GM18508 (cell line): ENCODE results near the gene NXNL2.

ENCODE experiments used
- ATAC-seq: cut with Tn5 transposase; IDR thresholded peaks from one replicate; pipeline ENCODE4 v1.9.1; 2021; ENCODE audit warnings: moderate number of reproducible peaks; ENCODE audit not compliant: insufficient read depth, unreplicated experiment

Gene NXNL2

GRCh38 chr9:88577256-88578120 is 42.5 kb downstream of the NXNL2 start:
- ATAC-seq = no peak

GRCh38 chr9:88578121-88579049 is 43.4 kb downstream of the NXNL2 start:
- ATAC-seq = no peak

DNA sequence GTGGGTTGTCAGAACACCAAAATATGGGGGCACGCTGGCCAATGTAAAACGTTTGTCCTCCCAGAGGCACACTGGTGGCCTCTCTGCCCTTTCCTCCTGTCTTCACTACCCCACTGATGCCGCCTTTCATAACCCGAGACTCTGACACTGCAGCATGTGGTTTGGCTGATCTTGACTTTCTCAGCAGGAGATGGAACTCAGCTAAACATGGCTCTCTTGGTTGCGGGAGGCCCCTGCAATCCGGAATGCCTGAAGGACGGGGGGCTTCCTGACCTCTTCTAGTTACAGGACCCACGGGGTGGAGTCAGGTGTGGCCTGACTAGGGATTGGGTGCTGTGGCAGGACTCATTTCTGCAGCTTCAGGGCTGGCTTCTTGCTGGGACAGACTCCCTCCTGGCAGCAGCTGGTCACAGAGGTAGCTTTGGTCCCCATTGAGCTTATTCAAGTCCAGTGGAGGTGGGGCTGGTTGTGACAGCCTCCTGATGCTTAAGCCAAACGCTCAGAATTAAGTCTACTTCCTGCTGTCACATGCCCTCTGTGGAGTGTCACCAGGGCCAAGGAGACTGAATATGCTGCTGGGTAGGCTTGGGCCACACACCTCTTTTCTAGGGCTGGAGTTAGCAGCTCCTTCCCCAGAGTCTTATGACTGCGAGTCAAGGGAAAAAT is 44.2 kb downstream of the NXNL2 start:
- no peak for ATAC-seq

DNA sequence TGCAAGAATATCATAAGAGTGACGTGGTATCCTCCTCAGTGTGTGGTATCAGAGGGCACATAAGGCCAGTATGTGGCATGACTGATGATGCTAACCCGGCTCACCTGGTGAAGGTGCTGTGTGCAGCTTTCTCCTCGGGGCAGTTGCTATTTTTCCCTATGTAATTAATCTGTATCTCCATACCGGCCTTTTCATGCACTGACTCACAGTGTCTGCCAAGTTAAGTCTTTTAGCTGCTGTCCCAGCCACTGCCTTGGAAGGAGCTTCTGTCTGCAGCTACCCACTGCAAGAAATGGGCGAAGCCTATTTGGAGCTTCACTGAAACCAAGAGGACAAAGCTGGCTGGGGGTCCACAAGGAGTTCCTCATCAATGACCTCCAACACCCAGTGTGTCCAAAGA is 46.0 kb downstream of the NXNL2 start:
- no peak for ATAC-seq

- no peak for ATAC-seq
Measured at GRCh38 chr9:88583901-88584596, 49.1 kb downstream of the NXNL2 start.

DNA sequence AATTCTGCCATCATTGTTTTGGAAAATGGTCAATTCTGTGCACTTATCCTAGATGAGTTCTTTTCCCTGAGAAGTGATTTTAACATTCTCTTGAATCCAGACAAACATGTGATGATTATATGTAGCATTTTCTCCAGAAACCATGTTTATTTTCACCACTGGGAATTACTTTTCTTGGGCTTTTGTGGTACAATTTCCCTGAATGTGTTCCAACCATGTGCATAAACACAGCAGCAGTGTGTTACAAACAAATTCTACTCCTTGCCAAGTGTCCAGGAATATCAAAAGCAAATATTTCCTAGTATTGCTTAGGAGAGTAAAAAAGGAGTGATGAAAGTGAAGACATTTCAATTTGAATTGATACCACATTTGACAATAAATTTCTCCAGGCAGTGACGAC is 50.4 kb downstream of the NXNL2 start:
- no peak for ATAC-seq

DNA sequence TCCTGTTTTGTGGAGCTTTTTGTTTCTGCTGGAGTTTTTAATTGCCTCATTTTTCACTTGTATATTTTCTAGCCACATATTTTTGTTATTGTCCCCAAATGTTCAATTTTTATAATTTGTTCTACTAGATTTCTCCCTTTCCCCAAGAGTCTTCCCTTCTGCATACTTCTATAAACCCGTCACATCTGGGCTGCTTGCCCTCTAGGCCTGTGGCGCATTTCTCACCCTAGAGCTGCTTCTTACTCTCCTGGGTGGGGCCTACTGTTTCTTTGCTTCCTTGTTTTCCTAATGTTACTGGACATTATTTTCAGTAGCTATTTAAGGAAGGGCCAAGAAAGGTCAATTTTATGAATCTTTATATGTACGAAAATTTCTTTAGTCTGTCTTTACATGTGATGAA is 51.5 kb downstream of the NXNL2 start:
- no peak for ATAC-seq

DNA sequence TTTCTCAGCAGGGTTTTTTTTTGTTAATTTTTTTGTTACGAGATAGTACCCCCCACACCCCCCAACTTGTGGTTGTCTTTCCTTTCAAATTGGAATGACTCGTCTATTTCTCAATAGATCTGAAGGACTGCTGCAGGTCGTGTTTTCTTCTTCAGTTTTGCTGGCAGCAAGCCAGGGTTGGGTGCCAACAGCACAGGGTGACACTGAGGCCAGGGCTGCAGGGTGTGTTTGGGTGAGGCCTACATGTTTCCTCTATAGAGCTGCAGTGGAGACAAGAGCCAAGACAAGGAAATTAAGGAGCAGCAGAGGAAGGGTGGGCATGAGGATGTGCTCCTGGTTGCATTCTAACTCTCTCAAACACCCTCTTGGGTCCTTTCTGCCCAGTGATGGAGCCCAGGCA is 52.2 kb downstream of the NXNL2 start:
- no peak for ATAC-seq

- ATAC-seq = no peak
Measured at GRCh38 chr9:88587885-88588649, 53.1 kb downstream of the NXNL2 start.

GRCh38 chr9:88589656-88590055 is 54.7 kb downstream of the NXNL2 start:
- no peak for ATAC-seq

DNA sequence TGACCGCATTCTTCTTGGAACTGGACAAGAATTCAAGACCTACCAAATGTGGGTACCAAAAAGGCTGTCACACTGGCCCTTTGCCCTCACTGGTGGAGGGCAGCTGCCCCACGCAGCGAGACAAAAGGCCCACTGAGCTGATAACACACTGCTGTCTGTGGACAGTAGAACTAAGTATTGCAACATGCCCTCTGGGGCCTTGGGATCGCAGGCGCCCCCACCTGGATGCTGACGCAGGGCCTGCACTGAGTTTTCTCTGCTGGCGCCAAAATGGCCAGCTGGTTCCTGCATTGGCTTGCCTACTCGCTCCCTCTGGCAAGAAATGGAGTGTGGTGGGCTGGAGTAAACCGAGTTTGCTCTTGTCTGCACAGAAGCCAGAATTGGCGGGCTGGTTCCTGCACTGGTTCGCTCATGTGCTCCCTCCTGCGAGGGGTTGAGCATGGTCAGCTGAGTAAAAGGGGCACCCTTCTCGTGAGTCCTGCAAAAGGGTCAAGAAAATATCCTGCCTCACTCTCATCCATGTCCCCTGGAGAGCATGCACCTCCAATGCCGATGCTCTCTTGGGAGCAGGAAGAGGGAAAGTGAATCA is 55.7 kb downstream of the NXNL2 start:
- no peak for ATAC-seq

GRCh38 chr9:88593537-88594185 is 58.7 kb downstream of the NXNL2 start:
- ATAC-seq = peak; percentile 86
